Esophagus squamous epithelium (tissue), 5 donors: ENCODE data around the gene CAP2. TPM values are rescaled to one million over a fixed set of nuclear protein-coding genes. Genes with fewer than 3 reads are reported as not detected.

Source experiments
- DNase-seq: peaks from one replicate; lab custom pipeline; 2025; lab: John Stamatoyannopoulos, UW
- H3K27ac ChIP-seq, 4 donors: fragments of 200-600 bp; sonication (generic); one replicate each; pipeline ENCODE4 v1.5.1; 2016 to 2019; ENCODE audit warnings: mild to moderate bottlenecking in 1 of 4
- H3K27me3 ChIP-seq, 4 donors: fragments of 200-600 bp; sonication (generic); 1 replicate in 3 of 4; 2 replicates in 1 of 4; pipeline versions ENCODE4 v1.5.1 to v1.6.0; 2017 to 2021; ENCODE audit warnings: antibody characterized with exemption in 1 of 4
- H3K36me3 ChIP-seq, 3 donors: fragments of 200-600 bp; sonication (generic); one replicate each; pipeline ENCODE4 v1.5.1; 2016 to 2019
- H3K4me1 ChIP-seq, 3 donors: fragments of 200-600 bp; sonication (generic); one replicate each; pipeline ENCODE4 v1.5.1; 2017 to 2019
- H3K4me3 ChIP-seq, 4 donors: fragments of 200-600 bp; sonication (generic); 1 replicate in 3 of 4; 2 replicates in 1 of 4; pipeline ENCODE4 v1.5.1; 2016 to 2019; ENCODE audit warnings: mild to moderate bottlenecking in 2 of 4, moderate library complexity in 1 of 4
- H3K9me3 ChIP-seq, 3 donors: fragments of 200-600 bp; sonication (generic); one replicate each; pipeline ENCODE4 v1.5.1; 2016 to 2019
- POLR2A ChIP-seq, 4 donors: fragments of 450-650 bp; IDR thresholded peaks; one replicate each; pipeline ENCODE4 v1.6.1; 2017; ENCODE audit warnings: antibody characterized with exemption in 4 of 4, mild to moderate bottlenecking in 4 of 4, moderate library complexity in 3 of 4
- WGBS, 2 donors: methylation state at CpG; one replicate each; pipeline ENCODE4 v1.1.5; 2018; 5-methylcytosine and 5-hydroxymethylcytosine counted together
- intact Hi-C: fragments of 100-400 bp; cut with DNase I; formaldehyde crosslinking; loops from one replicate; pipeline ENCODE4 v1.15.0; 2022
- small RNA-seq, 4 donors: library from RNA; depleted of rRNA; stranded (forward); fragments of <200 nt; gene quantifications; one replicate each; pipeline ENCODE3, GENCODE V24; 2016
- total RNA-seq, 4 donors: library from RNA; depleted of rRNA; stranded (reverse); fragments of >200 nt; gene quantifications; one replicate each; pipeline ENCODE4 v1.1.0, GENCODE V29; 2016
- TF ChIP-seq, protein P1 (sequence below), 6 experiments: fragments of 450-650 bp in 4 of 6; fragments of 200-600 bp in 2 of 6; sonication (generic) in 2 of 6; IDR thresholded peaks; one replicate each; pipeline ENCODE4 v1.5.1; 2016 to 2019; ENCODE audit warnings: antibody characterized with exemption in 6 of 6, mild to moderate bottlenecking in 4 of 6, moderate library complexity in 4 of 6
- donor health status: DM: yes; HTN: yes; CAD: no.

Gene CAP2
- total RNA-seq, 4 donors from 2014 or later: 2.0 to 5.5 (median 2.7) TPM

DNA sequence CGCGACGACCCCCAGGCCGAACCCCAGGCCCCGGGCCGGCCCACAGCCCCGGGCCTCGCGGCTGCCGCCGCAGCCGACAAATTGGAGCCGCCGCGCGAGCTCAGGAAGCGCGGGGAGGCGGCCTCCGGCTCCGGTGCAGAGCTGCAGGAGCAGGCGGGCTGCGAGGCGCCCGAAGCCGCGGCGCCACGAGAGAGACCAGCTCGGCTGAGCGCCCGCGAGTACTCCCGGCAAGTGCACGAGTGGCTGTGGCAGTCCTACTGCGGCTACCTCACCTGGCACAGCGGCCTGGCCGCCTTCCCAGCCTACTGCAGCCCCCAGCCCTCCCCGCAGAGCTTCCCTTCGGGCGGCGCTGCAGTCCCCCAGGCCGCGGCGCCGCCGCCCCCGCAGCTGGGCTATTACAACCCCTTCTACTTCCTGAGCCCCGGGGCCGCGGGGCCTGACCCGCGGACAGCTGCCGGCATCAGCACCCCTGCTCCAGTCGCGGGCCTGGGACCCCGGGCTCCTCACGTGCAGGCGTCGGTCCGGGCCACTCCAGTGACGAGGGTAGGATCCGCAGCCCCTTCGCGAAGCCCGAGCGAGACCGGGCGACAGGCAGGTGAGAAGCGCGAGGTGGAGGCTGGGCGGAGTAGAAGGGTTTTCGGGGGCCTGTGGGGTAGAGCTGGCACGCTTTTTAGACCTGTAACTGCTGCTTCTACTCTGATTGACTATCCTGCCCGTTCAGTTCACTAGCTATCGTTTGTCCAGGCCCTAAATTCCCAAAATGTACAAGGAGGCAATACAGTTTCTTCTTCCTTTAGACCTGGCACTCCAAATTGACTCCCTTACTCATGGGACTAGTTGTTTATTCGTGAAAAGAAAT, 207.4 kb downstream of the CAP2 start:
- no peak for TF ChIP-seq POLR2A (IDR thresholded peaks at IDR 0.05)
- TF ChIP-seq, protein P1, sequence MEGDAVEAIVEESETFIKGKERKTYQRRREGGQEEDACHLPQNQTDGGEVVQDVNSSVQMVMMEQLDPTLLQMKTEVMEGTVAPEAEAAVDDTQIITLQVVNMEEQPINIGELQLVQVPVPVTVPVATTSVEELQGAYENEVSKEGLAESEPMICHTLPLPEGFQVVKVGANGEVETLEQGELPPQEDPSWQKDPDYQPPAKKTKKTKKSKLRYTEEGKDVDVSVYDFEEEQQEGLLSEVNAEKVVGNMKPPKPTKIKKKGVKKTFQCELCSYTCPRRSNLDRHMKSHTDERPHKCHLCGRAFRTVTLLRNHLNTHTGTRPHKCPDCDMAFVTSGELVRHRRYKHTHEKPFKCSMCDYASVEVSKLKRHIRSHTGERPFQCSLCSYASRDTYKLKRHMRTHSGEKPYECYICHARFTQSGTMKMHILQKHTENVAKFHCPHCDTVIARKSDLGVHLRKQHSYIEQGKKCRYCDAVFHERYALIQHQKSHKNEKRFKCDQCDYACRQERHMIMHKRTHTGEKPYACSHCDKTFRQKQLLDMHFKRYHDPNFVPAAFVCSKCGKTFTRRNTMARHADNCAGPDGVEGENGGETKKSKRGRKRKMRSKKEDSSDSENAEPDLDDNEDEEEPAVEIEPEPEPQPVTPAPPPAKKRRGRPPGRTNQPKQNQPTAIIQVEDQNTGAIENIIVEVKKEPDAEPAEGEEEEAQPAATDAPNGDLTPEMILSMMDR (IDR thresholded peaks at IDR 0.05): no peak
- no peak for DNase-seq
- H3K36me3 ChIP-seq: peaks cover 0 to 27% (median 0%) of the 10 kb centered on the region in 3 donors
- H3K9me3 ChIP-seq: no peaks in the 10 kb centered on the region
- intact Hi-C loops: no loop called here
- peak overlapping the region; percentile 84 to 99 (median 90) for H3K4me3 ChIP-seq
- peak overlapping the region; percentile 93 to 97 (median 96) for H3K27ac ChIP-seq
- H3K4me1 ChIP-seq: peaks cover 6 to 38% (median 8%) of the 10 kb centered on the region in 3 donors
- WGBS, 2 donors: 0 to 3% methylated on average over 5 to 7 of the region's 77 CpGs
- no peaks in the 10 kb centered on the region for H3K27me3 ChIP-seq

DNA sequence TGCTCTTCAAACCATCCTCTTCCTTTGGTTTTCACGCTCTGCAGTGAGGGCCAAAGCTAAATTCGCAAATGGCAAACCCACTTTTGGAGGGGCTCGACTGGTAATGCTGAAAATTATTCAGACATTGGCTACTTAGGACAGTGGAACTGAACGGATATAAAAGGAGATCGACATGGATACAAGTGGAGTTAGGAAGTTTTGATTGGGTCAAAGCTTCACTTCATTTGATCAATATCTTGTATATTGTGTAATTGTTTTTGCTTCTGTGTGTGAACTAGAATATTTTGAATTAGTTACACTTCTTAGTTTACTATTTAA, 207.9 kb downstream of the CAP2 start:
- peaks cover 6 to 38% (median 8%) of the 10 kb centered on the region in 3 donors for H3K4me1 ChIP-seq

DNA sequence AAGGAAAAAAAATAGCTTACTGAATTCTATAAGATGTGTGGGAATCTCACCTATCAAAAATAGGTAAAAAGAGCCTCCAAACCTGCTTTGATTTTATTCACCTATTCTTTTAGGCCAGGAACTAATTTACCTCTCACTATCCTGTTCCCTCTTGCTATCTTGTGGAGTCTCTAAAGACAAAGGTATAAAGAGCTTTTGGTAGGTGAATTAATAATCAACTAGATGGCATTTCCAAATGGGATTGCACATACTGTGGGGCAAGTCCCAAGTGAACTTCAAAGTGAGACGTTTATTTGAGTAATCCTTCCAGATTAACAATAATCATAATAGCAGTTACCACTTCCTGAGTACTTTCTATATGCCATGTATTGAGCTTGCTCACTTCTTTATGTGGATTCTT, 209.5 kb downstream of the CAP2 start:
- no peak for TF ChIP-seq POLR2A (IDR thresholded peaks at IDR 0.05)
- TF ChIP-seq, protein P1 (IDR thresholded peaks at IDR 0.05): no peak
- intact Hi-C loops: no loop called here
- Histone ChIP-seq H3K36me3 (peaks cover 0 to 46% (median 0%) of the 10 kb centered on the region in 3 donors), H3K4me3 (no peak overlapping the region), H3K27me3 (no peaks in the 10 kb centered on the region), H3K27ac (no peak overlapping the region), H3K4me1 (peaks cover 6 to 38% (median 8%) of the 10 kb centered on the region in 3 donors), H3K9me3 (no peaks in the 10 kb centered on the region)
- DNase-seq: no peak
- WGBS, 2 donors: 0 to 10% methylated on average over 1 of the region's 1 CpG

More for the DNA sequence above, 207.9 kb downstream of the CAP2 start:
- no peak for DNase-seq
- TF ChIP-seq, protein P1 (IDR thresholded peaks at IDR 0.05): no peak
- no peak for TF ChIP-seq POLR2A (IDR thresholded peaks at IDR 0.05)
- WGBS, 2 donors: 8 to 13% methylated on average over 5 of the region's 5 CpGs
- intact Hi-C loops: no loop called here
- peak overlapping the region; percentile 93 to 97 (median 96) for H3K27ac ChIP-seq
- peak overlapping the region; percentile 84 to 99 (median 90) for H3K4me3 ChIP-seq
- H3K27me3 ChIP-seq: no peaks in the 10 kb centered on the region
- H3K36me3 ChIP-seq: peaks cover 0 to 32% (median 0%) of the 10 kb centered on the region in 3 donors
- no peaks in the 10 kb centered on the region for H3K9me3 ChIP-seq

DNA sequence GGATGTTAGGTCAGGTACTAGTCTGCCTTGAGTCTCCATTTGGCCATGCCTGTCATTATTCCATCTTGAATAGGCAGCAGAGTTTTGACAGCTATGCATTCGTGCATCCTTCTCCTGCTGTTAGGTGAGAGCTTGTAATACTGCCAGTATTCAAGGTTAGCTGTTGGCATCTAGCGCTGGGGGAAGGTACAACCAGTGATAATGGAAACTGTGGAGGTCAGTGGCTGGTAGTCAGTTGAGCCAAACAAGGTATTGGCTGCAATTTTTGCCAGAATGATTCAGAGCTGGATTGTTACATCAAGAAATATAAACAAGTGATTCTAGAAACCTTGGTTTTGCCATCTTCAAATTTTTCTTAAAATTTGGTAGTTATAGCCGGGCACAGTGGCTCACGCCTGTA, 213.2 kb downstream of the CAP2 start:
- H3K9me3 ChIP-seq: no peaks in the 10 kb centered on the region
- WGBS, 2 donors: 88 to 89% methylated on average over 4 of the region's 4 CpGs
- H3K27me3 ChIP-seq: no peaks in the 10 kb centered on the region
- TF ChIP-seq POLR2A (IDR thresholded peaks at IDR 0.05): no peak
- peaks cover 0 to 65% (median 0%) of the 10 kb centered on the region in 3 donors for H3K36me3 ChIP-seq
- intact Hi-C loops: no loop called here
- no peak overlapping the region for H3K4me3 ChIP-seq
- no peak for DNase-seq
- peaks cover 6 to 26% (median 6%) of the 10 kb centered on the region in 3 donors for H3K4me1 ChIP-seq
- H3K27ac ChIP-seq: no peak overlapping the region

Small RNAs within 50 kb of the gene (small RNA-seq; reads per million reads assigned to genes)
- 0 reads per million in 4 donors for gene SUMO2P13

Other genes starting within 250 kb of the CAP2 start
- 1 to 10 TPM in 1 of 4 donors, under 1 TPM in 3; 0.18 to 2.7 (median 0.61) TPM for gene RBM24, start 112.2 kb upstream of the CAP2 start, total RNA-seq
- 10 to 100 TPM; 12.4 to 19.5 (median 16.1) TPM for gene FAM8A1, start 206.7 kb downstream of the CAP2 start, total RNA-seq